Neutrophil (primary cell): Measurements from ENCODE around the gene EXD2.

Experiments used
- H3K27ac ChIP-seq: fragments of 200-600 bp; sonication (generic); 2 replicates; pipeline ENCODE4 v1.5.1; 2016; ENCODE audit warnings: mild to moderate bottlenecking, moderate library complexity
- H3K27me3 ChIP-seq: fragments of 200-600 bp; sonication (generic); 2 replicates; pipeline ENCODE4 v1.6.0; 2016; ENCODE audit warnings: mild to moderate bottlenecking
- H3K36me3 ChIP-seq: fragments of 200-600 bp; sonication (generic); 2 replicates; pipeline ENCODE4 v1.5.1; 2017
- H3K4me1 ChIP-seq, 2 experiments: fragments of 200-600 bp in 1 of 2; sonication (generic) in 1 of 2; 1 replicate in 1 of 2; 2 replicates in 1 of 2; pipeline versions ENCODE4 v1.5.1 to v1.6.1; 2013 to 2016; ENCODE audit warnings: low read depth in 1 of 2, low read length in 1 of 2, mild to moderate bottlenecking in 1 of 2, moderate library complexity in 1 of 2; ENCODE audit not compliant: control insufficient read depth in 1 of 2, insufficient read depth in 1 of 2
- H3K4me3 ChIP-seq, 2 experiments: fragments of 200-600 bp in 1 of 2; sonication (generic) in 1 of 2; 1 replicate in 1 of 2; 2 replicates in 1 of 2; pipeline ENCODE4 v1.5.1; 2013 to 2016; ENCODE audit warnings: low read depth in 1 of 2, low read length in 1 of 2, mild to moderate bottlenecking in 1 of 2, moderate library complexity in 1 of 2
- H3K9me3 ChIP-seq: fragments of 200-600 bp; sonication (generic); 2 replicates; pipeline ENCODE4 v1.5.1; 2016
- CTCF ChIP-seq: fragments of 200-600 bp; sonication (generic); IDR thresholded peaks from 2 replicates; pipeline ENCODE4 v1.5.1; 2016; ENCODE audit warnings: antibody characterized with exemption

EXD2 gene

GRCh38 chr14:69260861-69261564 lies 69.7 kb downstream of the EXD2 start:
- Histone ChIP-seq H3K4me1 (peaks cover 0 to 19% of the 10 kb centered on the region in 2 experiments), H3K27me3 (peaks cover 100% of the 10 kb centered on the region), H3K4me3 (no peak overlapping the region), H3K36me3 (no peaks in the 10 kb centered on the region), H3K9me3 (no peaks in the 10 kb centered on the region), H3K27ac (no peak overlapping the region)
- no peak for TF ChIP-seq CTCF

- H3K36me3 ChIP-seq: no peaks in the 10 kb centered on the region
- TF ChIP-seq CTCF: no peak
- peaks cover 0 to 19% of the 10 kb centered on the region in 2 experiments for H3K4me1 ChIP-seq
These were observed 70.5 kb downstream of the EXD2 start for GRCh38 chr14:69261761-69262331.

GRCh38 chr14:69262516-69262915 lies 71.2 kb downstream of the EXD2 start:
- no peaks in the 10 kb centered on the region for H3K9me3 ChIP-seq
- no peak overlapping the region for H3K4me3 ChIP-seq
- peaks cover 0 to 19% of the 10 kb centered on the region in 2 experiments for H3K4me1 ChIP-seq
- TF ChIP-seq CTCF: no peak
- peaks cover 100% of the 10 kb centered on the region for H3K27me3 ChIP-seq
- no peaks in the 10 kb centered on the region for H3K36me3 ChIP-seq
- H3K27ac ChIP-seq: no peak overlapping the region

More at GRCh38 chr14:69261761-69262331, 70.5 kb downstream of the EXD2 start:
- Histone ChIP-seq H3K27ac (no peak overlapping the region), H3K9me3 (no peaks in the 10 kb centered on the region), H3K27me3 (peaks cover 100% of the 10 kb centered on the region), H3K4me3 (no peak overlapping the region)

- TF ChIP-seq CTCF: no peak
- H3K27me3 ChIP-seq: peaks cover 93% of the 10 kb centered on the region
These were observed 72.1 kb downstream of the EXD2 start for GRCh38 chr14:69263364-69263763.

GRCh38 chr14:69263771-69264170 lies 72.5 kb downstream of the EXD2 start:
- H3K4me3 ChIP-seq: no peak overlapping the region
- TF ChIP-seq CTCF: no peak
- H3K27me3 ChIP-seq: peaks cover 89% of the 10 kb centered on the region
- no peak overlapping the region for H3K27ac ChIP-seq
- H3K4me1 ChIP-seq: peaks cover 0 to 19% of the 10 kb centered on the region in 2 experiments
- H3K36me3 ChIP-seq: no peaks in the 10 kb centered on the region
- no peaks in the 10 kb centered on the region for H3K9me3 ChIP-seq

More at GRCh38 chr14:69263364-69263763, 72.1 kb downstream of the EXD2 start:
- no peaks in the 10 kb centered on the region for H3K9me3 ChIP-seq
- no peaks in the 10 kb centered on the region for H3K36me3 ChIP-seq
- H3K27ac ChIP-seq: no peak overlapping the region
- peaks cover 0 to 19% of the 10 kb centered on the region in 2 experiments for H3K4me1 ChIP-seq
- H3K4me3 ChIP-seq: no peak overlapping the region
